Hepatocyte (in vitro differentiated cells): Measurements from ENCODE around the gene MBTPS1. TPM values are rescaled to one million over a fixed set of nuclear protein-coding genes. Genes with fewer than 3 reads are reported as not detected.

Experiments
- DNase-seq: peaks from one replicate; pipeline ENCODE4 v3.0.0-alpha.2; 2016; ENCODE audit warnings: low spot score
- H2AFZ ChIP-seq: fragments of 200-600 bp; sonication (generic); 2 replicates; pipeline ENCODE4 v1.6.0; 2016; ENCODE audit warnings: antibody characterized with exemption, mild to moderate bottlenecking
- H3K27ac ChIP-seq: fragments of 200-600 bp; sonication (generic); 2 replicates; pipeline ENCODE4 v1.5.1; 2016; ENCODE audit warnings: mild to moderate bottlenecking
- H3K27me3 ChIP-seq: fragments of 200-600 bp; sonication (generic); 2 replicates; pipeline ENCODE4 v1.6.1; 2016
- H3K36me3 ChIP-seq: fragments of 200-600 bp; sonication (generic); replicated peaks from 2 replicates; pipeline ENCODE4 v1.5.1; 2016; ENCODE audit warnings: low read depth; ENCODE audit not compliant: insufficient read depth
- H3K4me1 ChIP-seq: fragments of 200-600 bp; sonication (generic); 2 replicates; pipeline ENCODE4 v1.5.1; 2016; ENCODE audit warnings: mild to moderate bottlenecking, moderate library complexity; ENCODE audit not compliant: insufficient read depth
- H3K4me2 ChIP-seq: fragments of 200-600 bp; sonication (generic); 2 replicates; pipeline ENCODE4 v1.6.0; 2016
- H3K4me3 ChIP-seq: fragments of 200-600 bp; sonication (generic); 2 replicates; pipeline ENCODE4 v1.5.1; 2016; ENCODE audit warnings: mild to moderate bottlenecking
- H3K79me2 ChIP-seq: fragments of 200-600 bp; sonication (generic); 2 replicates; pipeline ENCODE4 v1.6.0; 2017; ENCODE audit warnings: mild to moderate bottlenecking
- H3K9me2 ChIP-seq: fragments of 200-600 bp; sonication (generic); replicated peaks from 2 replicates; pipeline ENCODE4 v1.6.0; 2017; ENCODE audit warnings: mild to moderate bottlenecking; ENCODE audit not compliant: insufficient read depth
- H3K9me3 ChIP-seq: fragments of 200-600 bp; sonication (generic); 2 replicates; pipeline ENCODE4 v1.5.1; 2016; ENCODE audit warnings: low read depth, mild to moderate bottlenecking
- H4K20me1 ChIP-seq: fragments of 200-600 bp; sonication (generic); 2 replicates; pipeline ENCODE4 v1.6.0; 2016; ENCODE audit warnings: mild to moderate bottlenecking; ENCODE audit not compliant: insufficient read depth, poor library complexity, severe bottlenecking
- CTCF ChIP-seq: fragments of 200-600 bp; sonication (generic); IDR thresholded peaks from 2 replicates; pipeline ENCODE4 v1.5.1; 2016; ENCODE audit warnings: antibody characterized with exemption, mild to moderate bottlenecking; ENCODE audit not compliant: poor library complexity
- EZH2 ChIP-seq: fragments of 200-600 bp; sonication (generic); IDR thresholded peaks from 2 replicates; pipeline ENCODE4 v1.6.1; 2016; ENCODE audit warnings: antibody characterized with exemption, mild to moderate bottlenecking, borderline replicate concordance
- EZH2phosphoT487 ChIP-seq: fragments of 200-600 bp; sonication (generic); IDR thresholded peaks from one replicate; pipeline ENCODE4 v1.6.1; 2018; ENCODE audit warnings: antibody characterized with exemption, mild to moderate bottlenecking, low read depth, moderate library complexity; ENCODE audit not compliant: unreplicated experiment, severe bottlenecking
- WGBS: methylation state at CpG from one replicate; pipeline ENCODE4 v1.1.6; 2016; ENCODE audit warnings: low lambda C conversion rate; ENCODE audit errors: missing lambda C conversion rate; 5-methylcytosine and 5-hydroxymethylcytosine counted together
- polyA plus RNA-seq: library from polyadenylated mRNA; unstranded; fragments of >200 nt; fragmentation: Nextera tagmentation; extraction: Ambion mirVana; gene quantifications from 2 replicates; pipeline ENCODE4 v1.2.1, GENCODE V29; 2016
- total RNA-seq: library from RNA; depleted of rRNA; stranded (reverse); fragments of >200 nt; gene quantifications from 2 replicates; pipeline ENCODE4 v1.2.3, GENCODE V29; 2014

The MBTPS1 gene
- total and polyA plus RNA-seq, 2 experiments from 2014 or later = 65.9 to 76.8 TPM

- Histone ChIP-seq H3K4me3 (no peak overlapping the region), H3K27ac (no peak overlapping the region), H3K27me3 (peaks cover 3% of the 10 kb centered on the region), H2AFZ (no peak overlapping the region), H3K4me2 (no peak overlapping the region), H3K9me2 (no peaks in the 10 kb centered on the region), H3K9me3 (no peaks in the 10 kb centered on the region), H3K36me3 (no peaks in the 10 kb centered on the region), H3K4me1 (no peaks in the 10 kb centered on the region), H3K79me2 (no peaks in the 10 kb centered on the region), H4K20me1 (no peaks in the 10 kb centered on the region)
- DNase-seq = no peak
- TF ChIP-seq CTCF (no peak), EZH2phosphoT487 (no peak), EZH2 (no peak)
- 95% methylated on average over 4 of the region's 4 CpGs for WGBS
Measured at GRCh38 chr16:84155226-84155625, 38.5 kb upstream of the MBTPS1 start.

- no peaks in the 10 kb centered on the region for H3K9me2 ChIP-seq
- WGBS = 73% methylated on average over 8 of the region's 8 CpGs
- no peak overlapping the region for H3K4me2 ChIP-seq
- no peaks in the 10 kb centered on the region for H3K9me3 ChIP-seq
- no peaks in the 10 kb centered on the region for H3K36me3 ChIP-seq
- TF ChIP-seq EZH2 (no peak), CTCF (no peak), EZH2phosphoT487 (no peak)
- H3K27me3 ChIP-seq = no peaks in the 10 kb centered on the region
- H2AFZ ChIP-seq = no peak overlapping the region
- DNase-seq = no peak
- no peaks in the 10 kb centered on the region for H3K4me1 ChIP-seq
- no peaks in the 10 kb centered on the region for H3K79me2 ChIP-seq
- H3K4me3 ChIP-seq = no peak overlapping the region
- H4K20me1 ChIP-seq = no peaks in the 10 kb centered on the region
- no peak overlapping the region for H3K27ac ChIP-seq
Measured at GRCh38 chr16:84153660-84154214, 37.0 kb upstream of the MBTPS1 start.

- DNase-seq = no peak
- Histone ChIP-seq H3K9me2 (no peaks in the 10 kb centered on the region), H3K36me3 (no peaks in the 10 kb centered on the region), H3K4me2 (no peak overlapping the region), H3K27ac (no peak overlapping the region), H3K4me3 (no peak overlapping the region), H3K79me2 (no peaks in the 10 kb centered on the region), H3K27me3 (no peaks in the 10 kb centered on the region), H4K20me1 (no peaks in the 10 kb centered on the region), H3K4me1 (no peaks in the 10 kb centered on the region), H2AFZ (no peak overlapping the region), H3K9me3 (no peaks in the 10 kb centered on the region)
- 81% methylated on average over 3 of the region's 3 CpGs for WGBS
- TF ChIP-seq EZH2phosphoT487 (no peak), CTCF (no peak), EZH2 (no peak)
Measured at GRCh38 chr16:84150926-84151325, 34.2 kb upstream of the MBTPS1 start.
